ENCODE results near the gene PAK4.

Gene PAK4

DNA sequence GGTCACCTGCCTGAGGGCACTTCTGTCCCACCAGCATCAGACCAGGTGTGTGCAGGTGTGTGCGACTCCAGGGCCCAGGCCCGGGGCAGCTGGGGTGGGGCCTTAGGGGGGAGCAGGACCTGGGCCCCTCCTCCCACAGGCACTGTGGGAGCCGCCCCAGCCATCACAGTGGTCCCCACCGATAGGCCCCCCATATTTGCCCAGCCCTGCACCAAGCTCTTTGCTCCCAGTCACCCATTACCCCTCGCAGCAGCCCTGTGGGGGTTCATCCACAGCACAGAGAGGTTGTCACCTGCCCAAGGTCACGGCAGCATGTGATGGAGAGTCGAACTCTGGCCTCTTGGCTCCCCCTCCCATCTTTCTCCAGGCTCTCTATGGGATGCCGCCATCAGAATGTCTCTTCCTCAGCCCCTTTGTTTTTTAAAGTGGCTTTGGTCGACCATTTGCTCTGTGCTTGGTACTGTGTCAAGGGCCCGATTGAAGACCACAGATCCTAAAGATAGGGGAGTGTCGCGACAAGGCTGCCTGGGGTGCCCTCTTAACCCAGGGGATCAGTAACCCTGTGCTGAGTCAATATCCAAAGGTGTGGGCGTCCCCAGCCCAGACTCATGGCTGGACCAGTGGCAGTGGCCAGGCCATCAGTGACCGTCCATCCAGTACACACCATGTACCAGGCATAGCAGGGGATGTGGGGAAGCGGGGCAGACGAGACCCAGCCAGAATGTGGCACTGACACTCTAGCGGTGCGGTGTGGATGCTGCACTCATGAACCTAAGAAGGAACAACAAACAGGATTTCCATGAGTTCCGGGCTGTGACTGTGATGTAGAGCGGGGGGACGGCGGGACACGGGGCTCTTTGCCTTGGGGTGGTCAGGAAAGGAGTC, 42.9 kb downstream of the PAK4 start:
- no peak for DNase-seq

GRCh38 chr19:39169143-39169810, 43.7 kb downstream of the PAK4 start:
- no peak for DNase-seq

- no peak for DNase-seq
Measured at GRCh38 chr19:39170386-39171231, 45.0 kb downstream of the PAK4 start.

DNA sequence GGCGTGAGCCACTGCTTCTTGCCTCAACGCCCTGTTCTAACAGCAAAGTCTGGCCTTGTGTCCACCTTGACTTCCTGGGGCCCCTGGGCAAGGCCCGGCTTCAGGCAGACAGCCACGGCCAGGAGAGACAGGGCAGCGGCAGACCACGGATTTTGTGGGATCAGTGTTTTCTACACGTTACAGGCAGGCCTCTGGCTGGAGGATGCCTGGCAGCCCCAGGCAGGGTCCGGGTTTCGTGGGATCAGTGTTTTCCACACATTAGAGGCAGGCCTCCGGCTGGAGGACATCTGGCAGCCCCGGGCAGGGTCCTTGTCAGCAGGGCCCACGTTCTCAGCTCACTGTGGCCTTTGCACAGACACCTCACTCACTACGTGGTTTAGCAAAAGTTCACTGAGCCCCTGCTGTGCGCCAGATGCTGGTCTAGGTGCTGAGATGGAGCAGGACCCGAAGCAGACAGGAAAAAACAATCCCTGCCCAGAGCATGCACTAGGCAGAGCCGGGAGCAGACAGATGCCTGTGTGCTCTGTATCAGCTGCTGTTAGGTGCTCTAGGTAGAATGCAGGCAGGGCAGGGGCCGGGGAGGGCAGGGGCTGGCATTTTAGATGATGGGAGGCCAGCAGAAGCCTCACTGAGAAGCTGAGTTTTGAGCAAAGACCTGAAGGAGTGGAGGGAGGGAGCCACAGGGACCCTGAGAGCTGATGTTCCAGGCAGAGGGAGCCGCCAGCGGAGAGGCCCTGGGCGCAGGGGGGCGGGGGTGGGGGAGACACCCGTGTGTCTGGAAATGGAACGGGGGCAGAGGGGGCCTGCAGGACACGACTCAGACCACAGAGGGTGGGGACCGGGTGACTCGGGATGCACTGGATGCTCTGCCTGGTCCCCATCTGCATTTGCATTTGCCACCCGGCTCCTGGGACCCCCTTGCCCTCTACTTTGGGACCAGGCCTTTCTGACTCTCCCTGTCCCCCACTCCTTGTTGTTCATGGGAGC, 46.2 kb downstream of the PAK4 start:
- no peak for DNase-seq

- no peak for DNase-seq
Measured at GRCh38 chr19:39172700-39173501, 47.3 kb downstream of the PAK4 start.

DNA sequence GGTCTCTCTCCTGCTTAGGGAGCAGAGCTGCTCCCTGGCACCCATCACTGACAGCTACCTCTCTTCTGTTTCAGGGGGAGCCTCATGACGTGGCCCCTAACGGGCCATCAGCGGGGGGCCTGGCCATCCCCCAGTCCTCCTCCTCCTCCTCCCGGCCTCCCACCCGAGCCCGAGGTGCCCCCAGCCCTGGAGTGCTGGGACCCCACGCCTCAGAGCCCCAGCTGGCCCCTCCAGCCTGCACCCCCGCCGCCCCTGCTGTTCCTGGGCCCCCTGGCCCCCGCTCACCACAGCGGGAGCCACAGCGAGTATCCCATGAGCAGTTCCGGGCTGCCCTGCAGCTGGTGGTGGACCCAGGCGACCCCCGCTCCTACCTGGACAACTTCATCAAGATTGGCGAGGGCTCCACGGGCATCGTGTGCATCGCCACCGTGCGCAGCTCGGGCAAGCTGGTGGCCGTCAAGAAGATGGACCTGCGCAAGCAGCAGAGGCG, 48.0 kb downstream of the PAK4 start:
- no peak for DNase-seq

DNA sequence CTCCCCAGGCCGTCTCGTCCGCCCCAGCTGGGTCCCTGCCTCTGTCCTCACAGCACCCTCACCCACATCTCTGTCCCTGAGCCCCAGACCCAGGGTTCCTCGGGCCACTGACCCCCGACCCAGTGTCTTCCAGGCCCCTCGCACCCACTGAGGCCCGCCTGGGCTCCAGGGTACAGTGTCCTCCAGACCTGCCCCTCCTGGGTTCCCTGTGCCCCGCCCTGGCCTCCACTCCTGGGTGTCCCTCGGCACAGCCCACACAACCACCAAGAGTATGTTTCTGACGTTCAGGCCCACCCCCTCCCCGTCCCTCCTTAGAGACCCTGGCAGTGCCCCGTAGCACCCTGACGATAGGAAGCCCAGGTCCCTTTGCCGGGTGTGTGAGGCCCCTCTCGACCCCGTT, 48.6 kb downstream of the PAK4 start:
- no peak for DNase-seq

DNA sequence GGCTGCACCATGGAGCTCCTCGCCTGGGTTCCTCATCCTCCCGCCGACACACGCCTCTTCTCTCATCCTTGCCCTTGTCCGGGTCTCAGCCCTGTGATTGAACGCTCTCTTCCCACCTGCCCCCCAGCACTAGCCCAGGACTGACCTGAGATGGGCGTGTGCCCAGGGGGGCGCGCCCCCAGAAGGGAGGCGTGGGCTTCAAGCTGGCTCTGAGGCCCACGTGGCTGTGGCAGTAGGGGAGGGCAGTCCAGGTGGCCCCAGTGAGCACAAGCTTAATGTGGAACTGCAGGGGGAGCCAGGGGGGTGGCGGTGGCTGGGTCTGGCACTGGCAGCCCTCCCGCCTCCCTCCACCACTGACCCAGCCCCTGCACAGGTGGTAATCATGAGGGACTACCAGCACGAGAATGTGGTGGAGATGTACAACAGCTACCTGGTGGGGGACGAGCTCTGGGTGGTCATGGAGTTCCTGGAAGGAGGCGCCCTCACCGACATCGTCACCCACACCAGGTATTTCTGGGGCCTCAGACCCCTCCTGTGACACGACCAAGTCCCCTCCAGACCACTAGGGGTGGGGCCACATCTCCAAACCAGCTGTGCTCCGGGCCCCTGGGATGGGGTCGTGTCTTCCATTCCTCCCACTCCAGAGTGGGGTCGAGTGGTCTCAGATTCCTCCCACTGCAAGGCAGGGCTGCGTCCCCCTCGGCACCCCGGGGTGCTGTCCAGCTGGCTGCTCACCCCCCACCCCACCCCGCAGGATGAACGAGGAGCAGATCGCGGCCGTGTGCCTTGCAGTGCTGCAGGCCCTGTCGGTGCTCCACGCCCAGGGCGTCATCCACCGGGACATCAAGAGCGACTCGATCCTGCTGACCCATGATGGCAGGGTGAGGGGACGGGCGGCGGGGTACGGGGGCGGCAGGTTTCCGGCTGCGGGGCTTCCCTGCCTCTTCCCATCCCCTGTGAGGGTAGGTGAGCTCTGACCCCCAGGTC, 49.3 kb downstream of the PAK4 start:
- no peak for DNase-seq

GRCh38 chr19:39175564-39175963, 50.0 kb downstream of the PAK4 start:
- no peak for DNase-seq

- no peak for DNase-seq
Measured at GRCh38 chr19:39177110-39177699, 51.6 kb downstream of the PAK4 start.

DNA sequence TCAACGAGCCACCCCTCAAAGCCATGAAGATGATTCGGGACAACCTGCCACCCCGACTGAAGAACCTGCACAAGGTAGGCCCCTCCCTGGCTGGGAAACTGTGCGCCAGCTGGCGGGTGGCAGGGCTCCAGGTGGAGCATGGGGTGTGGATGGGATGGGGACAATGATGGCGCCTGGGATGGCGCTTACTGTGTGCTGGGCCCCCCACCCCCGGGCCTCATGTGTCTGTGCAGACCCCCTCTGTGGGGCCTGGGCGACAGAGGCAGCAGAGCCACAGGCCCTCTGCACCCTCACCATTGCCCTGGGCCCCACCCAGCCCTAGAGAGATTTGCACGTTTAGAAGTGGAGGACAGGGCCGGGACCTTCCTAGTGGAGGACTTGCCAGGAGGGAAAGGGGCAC, 52.1 kb downstream of the PAK4 start:
- DNase-seq: no peak

GRCh38 chr19:39178296-39179006, 52.9 kb downstream of the PAK4 start:
- DNase-seq: no peak

GRCh38 chr19:39179754-39180153, 54.2 kb downstream of the PAK4 start:
- DNase-seq: no peak

- DNase-seq: no peak
Measured at GRCh38 chr19:39180749-39181148, 55.2 kb downstream of the PAK4 start.

DNA sequence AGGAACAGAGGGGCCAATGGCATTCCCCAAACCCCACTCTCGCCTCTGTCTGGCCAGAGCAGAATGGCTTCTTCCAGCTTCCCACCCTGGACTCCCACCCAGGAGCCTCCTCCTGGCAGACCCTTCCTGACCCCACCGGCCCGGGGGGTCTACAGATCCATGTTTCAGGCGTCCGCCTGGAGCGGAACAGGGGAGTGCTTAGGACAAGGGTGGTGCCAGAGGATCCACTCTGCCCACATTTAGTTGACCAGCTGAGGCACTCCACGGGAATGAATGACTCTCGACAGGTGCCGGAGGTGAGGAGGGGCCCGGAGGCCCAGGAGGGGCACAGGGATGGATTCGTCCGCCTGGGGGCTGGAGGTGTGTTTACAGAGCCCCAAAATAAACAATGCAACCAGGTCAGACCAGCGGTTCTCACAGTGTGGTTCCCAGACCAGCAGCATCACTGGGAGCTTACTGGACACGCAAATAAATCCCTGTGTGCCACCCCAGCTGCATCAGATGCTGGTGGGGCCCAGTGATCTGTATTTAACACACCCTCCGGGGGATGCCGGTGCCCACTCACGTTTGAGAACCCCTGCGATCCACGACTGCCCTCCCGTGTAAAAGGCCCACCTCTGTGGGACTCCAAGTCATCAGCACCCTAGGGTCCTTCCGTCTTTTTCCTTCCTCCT, 56.1 kb downstream of the PAK4 start:
- no peak for DNase-seq

DNA sequence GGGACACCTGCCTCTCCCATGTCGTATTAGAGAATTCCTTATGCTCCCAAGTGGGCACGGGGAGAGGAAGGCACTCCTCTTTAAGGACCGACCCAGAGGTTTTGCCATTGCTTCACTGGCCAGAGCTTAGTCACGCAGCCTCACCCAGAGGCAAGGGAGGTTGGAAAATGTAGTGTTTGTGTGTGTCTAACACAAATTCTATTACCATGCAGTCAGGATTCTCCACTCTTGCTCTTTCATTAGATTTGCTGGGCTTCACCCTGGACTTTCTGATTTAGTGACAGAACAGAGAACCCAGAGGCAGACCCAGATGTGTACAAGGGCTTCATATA, 56.6 kb downstream of the PAK4 start:
- DNase-seq: no peak

GRCh38 chr19:39183104-39183503, 57.5 kb downstream of the PAK4 start:
- no peak for DNase-seq

GRCh38 chr19:39186391-39186790, 60.8 kb downstream of the PAK4 start:
- no peak for DNase-seq
